Uterus (tissue), 2 donors: Measurements from ENCODE around the gene TIGIT.

Experiments
- CTCF ChIP-seq, 4 experiments: fragments of 200-600 bp in 2 of 4; fragments of 450-650 bp in 2 of 4; sonication (generic) in 2 of 4; IDR thresholded peaks; one replicate each; pipeline ENCODE4 v1.5.1; 2016 to 2019; ENCODE audit warnings: antibody characterized with exemption in 4 of 4, mild to moderate bottlenecking in 2 of 4, moderate library complexity in 1 of 4
- POLR2A ChIP-seq, 2 donors: fragments of 450-650 bp; IDR thresholded peaks; one replicate each; pipeline ENCODE4 v1.6.1; 2016; ENCODE audit warnings: antibody characterized with exemption in 2 of 2, mild to moderate bottlenecking in 1 of 2, moderate library complexity in 1 of 2

DNA sequence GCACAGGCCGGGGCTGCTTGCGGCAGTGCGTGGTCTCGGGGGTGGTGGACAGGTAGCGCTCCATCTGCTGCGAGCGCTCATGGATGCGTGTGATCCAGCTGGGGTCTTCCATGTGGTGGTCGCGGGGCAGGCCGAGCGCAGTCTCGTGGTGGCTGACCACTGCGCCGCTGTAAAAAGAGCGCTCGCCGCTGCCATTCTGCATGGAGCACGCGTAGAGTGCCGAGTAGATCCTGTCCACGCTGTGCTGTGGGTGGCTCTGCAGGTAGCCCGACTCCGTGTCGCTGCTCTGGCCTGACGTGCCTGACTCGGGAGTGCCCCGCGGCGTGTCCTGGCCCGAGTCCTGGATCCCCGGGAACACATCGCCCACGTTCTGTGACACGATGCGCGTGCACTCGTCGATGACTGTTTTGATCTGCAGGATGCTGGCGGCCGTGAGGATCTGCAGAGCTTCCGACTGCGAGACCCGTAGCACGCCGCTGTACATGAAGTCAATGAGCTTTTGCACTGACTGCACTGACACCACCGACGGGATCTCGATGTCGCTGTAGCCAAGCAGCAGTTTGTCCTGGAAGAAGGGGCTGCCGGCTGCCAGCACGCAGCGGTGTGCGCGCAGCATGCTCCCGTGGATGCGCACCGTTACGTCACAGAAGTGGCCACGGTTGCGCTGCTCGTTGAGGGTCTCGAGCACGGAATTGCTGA lies 57.4 kb downstream of the TIGIT start:
- TF ChIP-seq CTCF (IDR thresholded peaks at IDR 0.05) = no peak
- TF ChIP-seq POLR2A (IDR thresholded peaks at IDR 0.05) = no peak
